Suppressor macrophage treated with lipopolysaccharide for 1 hour (primary cell): ENCODE results near the gene ACOX1.

Experiments used
- DNase-seq, 3 donors: peaks; one replicate each; pipeline ENCODE4 v3.0.0-alpha.2; 2020 to 2022

Gene ACOX1

GRCh38 chr17:75904749-75905521, 74.0 kb downstream of the ACOX1 start, which contains the start of gene MRPL38:
MRPL38 (minus strand) TSS chr17:75904884; CDS start chr17:75904875, 9 bp downstream.
- peak; percentile 86 to 95 (median 90) for DNase-seq

DNA sequence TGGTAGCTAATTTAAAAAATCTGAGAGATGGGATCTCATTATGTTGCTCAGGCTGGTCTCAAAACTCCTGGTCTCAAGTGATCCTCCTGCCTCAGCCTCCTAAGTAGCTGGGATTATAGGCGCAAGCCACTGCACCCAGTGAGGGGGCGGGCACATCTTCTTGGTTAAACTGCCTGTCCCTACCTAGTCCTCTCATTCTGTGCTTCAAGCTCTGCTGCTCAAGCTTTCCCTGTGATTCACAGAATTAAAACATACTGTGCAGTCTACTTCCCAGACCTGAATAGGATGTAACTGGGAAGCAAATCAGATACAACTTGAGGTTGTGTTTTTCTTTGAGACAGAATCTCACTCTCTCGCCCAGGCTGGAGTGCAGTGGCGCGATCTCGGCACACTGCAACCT, 76.6 kb downstream of the ACOX1 start:
- no peak for DNase-seq

GRCh38 chr17:75901727-75902126, 77.2 kb downstream of the ACOX1 start:
- DNase-seq: no peak

GRCh38 chr17:75900691-75901533, 78.1 kb downstream of the ACOX1 start:
- no peak for DNase-seq

DNA sequence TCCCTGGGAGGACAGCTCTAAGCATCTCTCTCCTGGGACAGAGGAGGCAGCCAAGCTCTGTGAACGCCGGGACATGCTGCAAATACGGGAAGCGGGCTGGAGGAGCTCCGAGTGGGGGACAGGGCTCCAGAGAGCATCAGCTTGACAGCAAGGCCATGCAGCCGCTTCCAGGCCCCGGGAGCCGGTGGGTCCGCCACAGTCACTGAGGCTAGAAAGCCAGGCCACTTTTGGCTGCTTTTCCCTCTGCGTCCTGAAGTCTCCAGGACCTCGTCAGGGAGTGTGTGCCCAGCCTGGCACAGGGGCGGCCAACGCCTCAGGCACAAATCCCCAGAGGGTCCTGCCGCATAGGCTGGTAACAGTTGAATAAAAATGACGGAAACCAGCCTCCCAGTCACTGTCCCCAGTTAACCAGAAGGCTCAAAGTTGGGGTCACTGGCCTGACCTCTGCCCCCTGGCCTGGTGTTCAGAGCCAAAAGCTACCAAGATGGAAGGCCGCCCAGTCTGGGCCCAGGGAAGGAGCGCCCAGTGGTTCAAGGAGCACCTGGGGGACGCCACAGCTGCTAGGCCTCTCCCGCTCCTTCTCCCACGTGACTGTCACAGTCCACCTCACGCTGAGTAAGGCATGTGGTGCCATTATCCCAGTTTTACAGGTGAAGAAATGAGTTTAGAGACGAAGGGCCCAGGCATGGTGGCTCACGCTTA, 79.0 kb downstream of the ACOX1 start:
- no peak for DNase-seq

- DNase-seq: no peak
Measured at GRCh38 chr17:75899353-75899752, 79.6 kb downstream of the ACOX1 start.

GRCh38 chr17:75898791-75899190, 80.2 kb downstream of the ACOX1 start:
- DNase-seq: no peak

DNA sequence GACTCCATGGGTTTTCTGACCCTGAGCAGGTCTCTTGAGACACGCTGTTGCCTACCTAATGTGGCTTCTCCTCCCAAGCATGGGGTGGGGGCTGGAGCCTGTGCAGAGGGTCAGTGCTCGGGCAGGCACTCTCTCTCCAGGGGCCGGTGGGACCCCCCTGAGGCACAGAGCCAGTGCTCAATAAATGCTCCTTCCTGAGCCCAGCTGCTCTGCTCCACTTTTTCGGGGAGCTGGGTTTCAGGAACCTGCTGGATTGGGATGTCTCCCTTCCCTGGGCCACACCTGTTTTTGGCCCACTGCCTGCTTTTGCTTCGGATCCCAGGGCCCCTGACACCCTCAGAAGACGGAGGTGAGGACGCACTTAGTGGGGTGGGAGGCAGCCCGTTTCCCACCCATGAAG, 80.9 kb downstream of the ACOX1 start:
- DNase-seq: no peak

- no peak for DNase-seq
Measured at GRCh38 chr17:75897160-75898019, 81.6 kb downstream of the ACOX1 start.

GRCh38 chr17:75896415-75897159, 82.4 kb downstream of the ACOX1 start, which contains the start of gene TRIM65:
TRIM65 (minus strand) TSS chr17:75896951; CDS start chr17:75896937, 14 bp downstream.
- DNase-seq: peak; percentile 91 to 96 (median 95)

GRCh38 chr17:75895370-75896155, 83.4 kb downstream of the ACOX1 start:
- DNase-seq: peak in 2 of 3 donors; percentile 40 to 45

DNA sequence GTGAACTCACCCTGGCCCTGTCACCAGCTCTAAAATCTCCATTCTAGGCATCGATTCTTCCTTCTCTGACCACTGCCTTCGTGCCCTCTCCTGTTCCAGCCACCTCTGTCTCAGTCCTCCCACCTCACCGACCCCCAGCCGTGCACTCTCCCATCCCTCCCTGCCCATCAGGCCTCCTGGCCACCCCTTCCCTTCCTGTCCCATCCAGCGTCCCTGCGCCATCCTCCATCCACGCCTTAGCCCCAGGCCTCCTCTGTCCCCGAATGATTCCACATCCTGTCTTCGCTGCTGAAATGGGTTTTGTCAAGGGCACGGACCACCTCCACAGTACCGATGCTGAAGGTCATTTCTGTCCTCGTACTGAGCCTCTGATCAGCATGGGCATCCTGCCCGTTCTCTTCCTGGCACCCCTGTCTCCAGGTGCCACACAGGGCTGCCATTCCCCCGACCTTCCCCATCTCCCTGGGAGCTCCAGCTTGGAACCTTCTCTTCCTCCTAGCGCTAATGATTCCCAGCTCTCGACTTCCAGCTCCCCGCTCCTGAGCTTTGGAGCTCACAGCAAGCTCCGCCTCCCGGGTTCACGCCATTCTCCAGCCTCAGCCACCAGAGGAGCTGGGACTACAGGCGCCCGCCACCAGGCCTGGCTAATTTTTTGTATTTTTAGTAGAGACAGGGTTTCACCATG, 84.8 kb downstream of the ACOX1 start:
- no peak for DNase-seq

DNA sequence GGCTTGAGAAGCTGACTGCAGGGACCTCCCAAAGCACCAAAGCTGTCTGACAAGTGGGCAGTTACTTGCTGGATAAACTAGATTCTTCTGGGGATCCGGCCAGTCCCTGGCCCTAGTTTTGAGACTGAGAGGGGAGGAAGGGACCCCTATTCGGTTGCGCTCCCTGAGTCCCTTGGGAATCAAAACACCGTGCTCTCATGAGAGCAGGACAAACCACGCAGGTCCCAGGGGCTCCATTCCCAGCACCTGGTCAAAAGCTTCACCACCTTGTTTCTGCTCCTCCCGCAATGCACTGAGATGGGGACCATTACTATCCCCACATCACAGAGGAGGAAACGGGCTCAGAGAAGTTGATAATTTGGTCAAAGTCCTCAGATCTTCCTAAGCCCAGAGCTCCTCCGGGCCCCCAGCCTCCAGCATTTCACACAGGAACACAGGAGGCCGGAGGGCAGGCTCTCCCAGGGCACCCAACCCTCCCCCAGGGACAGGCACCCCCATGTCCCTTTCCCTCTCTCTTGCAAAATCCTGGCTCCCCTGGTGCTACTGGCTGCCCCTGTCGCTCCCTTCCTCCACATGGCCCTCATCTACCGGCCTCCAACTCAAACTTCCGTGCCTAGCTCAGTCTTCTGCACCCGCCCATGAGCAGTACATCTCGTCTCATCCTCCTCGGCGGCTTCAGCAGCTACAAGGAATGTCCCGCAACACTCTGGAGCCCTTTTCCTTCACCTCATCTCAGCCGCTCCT, 85.5 kb downstream of the ACOX1 start:
- DNase-seq: no peak

GRCh38 chr17:75892556-75893224, 86.3 kb downstream of the ACOX1 start:
- no peak for DNase-seq

- DNase-seq: no peak
Measured at GRCh38 chr17:75891605-75892555, 87.1 kb downstream of the ACOX1 start.
